ENCODE data around the gene CDHR2.

- TF ChIP-seq CTCF (IDR thresholded peaks at IDR 0.05) = no peak
- TF ChIP-seq POLR2A (IDR thresholded peaks at IDR 0.05) = no peak
Observed at GRCh38 chr5:176612855-176613254, 63.7 kb downstream of the CDHR2 start.

Measured in uterus (tissue), 2 donors.